Measurements from ENCODE around the gene RELN.

RELN gene

GRCh38 chr7:103480771-103481170, 508.7 kb downstream of the RELN start:
- H3K27ac ChIP-seq = peak overlapping the region; percentile 63
- no peak for TF ChIP-seq CTCF (conservative IDR thresholded peaks at IDR 0.05)

DNA sequence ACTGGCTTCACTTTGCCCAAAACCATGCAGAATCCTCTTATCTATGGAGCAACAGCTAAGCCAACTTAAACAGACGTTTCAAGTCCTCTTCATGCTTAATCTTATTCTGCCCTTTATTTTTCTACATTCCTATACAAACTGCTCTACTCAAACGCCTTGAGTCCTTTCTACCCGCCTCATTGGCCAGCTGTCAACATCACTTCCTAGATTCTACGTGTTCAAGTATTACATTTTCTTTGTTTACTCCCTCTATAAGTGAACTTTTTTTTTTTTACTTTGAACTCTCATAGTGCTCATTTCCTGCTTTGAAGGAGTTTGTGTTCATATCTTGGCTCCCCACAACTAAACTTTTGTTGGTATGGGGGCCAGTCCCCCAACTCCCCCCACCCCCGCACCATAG, 514.5 kb downstream of the RELN start:
- H3K27ac ChIP-seq = no peak overlapping the region
- no peak for TF ChIP-seq CTCF (conservative IDR thresholded peaks at IDR 0.05)

GRCh38 chr7:103469095-103469948, 520.1 kb downstream of the RELN start:
- TF ChIP-seq CTCF (conservative IDR thresholded peaks at IDR 0.05) = no peak
- H3K27ac ChIP-seq = no peak overlapping the region

GRCh38 chr7:103466814-103467213, 522.6 kb downstream of the RELN start:
- no peak for TF ChIP-seq CTCF (conservative IDR thresholded peaks at IDR 0.05)
- H3K27ac ChIP-seq = no peak overlapping the region

GRCh38 chr7:103462358-103462757, 527.1 kb downstream of the RELN start:
- TF ChIP-seq CTCF (conservative IDR thresholded peaks at IDR 0.05) = no peak
- H3K27ac ChIP-seq = no peak overlapping the region

- peak overlapping the region; percentile 76 for H3K27ac ChIP-seq
- TF ChIP-seq CTCF (conservative IDR thresholded peaks at IDR 0.05) = peak; percentile 96
These were observed 542.1 kb downstream of the RELN start for GRCh38 chr7:103447073-103447960.

DNA sequence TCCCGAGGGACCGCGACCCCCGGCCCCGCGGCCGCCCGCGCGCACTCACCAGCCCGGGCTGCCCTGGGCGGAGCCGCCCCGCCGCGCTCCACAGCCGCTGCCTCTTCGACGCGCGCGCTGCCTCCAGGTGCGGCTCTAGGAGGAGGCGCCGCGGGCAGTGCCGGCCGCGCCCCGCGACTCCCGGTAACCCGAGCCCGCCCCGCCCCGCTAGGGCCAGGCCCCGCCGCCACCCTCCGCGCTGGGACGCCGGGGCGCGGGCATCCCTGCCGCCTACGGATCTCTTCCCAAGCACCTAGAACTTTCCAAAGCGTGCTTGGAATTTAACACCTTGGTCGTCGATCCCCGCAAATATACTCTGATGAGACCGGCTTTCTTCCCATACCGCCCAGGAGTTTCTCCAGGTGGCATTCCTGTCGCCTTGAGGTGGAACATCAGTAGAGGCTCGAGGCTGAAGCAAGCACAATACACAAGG, 543.4 kb downstream of the RELN start, which contains the start of gene SLC26A5:
Gene SLC26A5 (minus strand): TSS at position 159 of the 472 bp plus-strand sequence. CDS start 24,693 bp downstream, outside the sequence.
- TF ChIP-seq CTCF (conservative IDR thresholded peaks at IDR 0.05) = no peak

More for the DNA sequence above, 543.4 kb downstream of the RELN start, which contains the start of gene SLC26A5:
- peak within 1 kb of the TSS; percentile 76 for H3K27ac ChIP-seq

All from VCaP (cell line).